GM19452 (cell line): ENCODE data around the gene DEF6.

Source experiments
- ATAC-seq: cut with Tn5 transposase; IDR thresholded peaks from one replicate; pipeline ENCODE4 v1.9.1; 2021; ENCODE audit not compliant: unreplicated experiment

The DEF6 gene

GRCh38 chr6:35342258-35343091, 44.9 kb downstream of the DEF6 start, which contains the start of gene PPARD:
Gene PPARD (plus strand): TSS chr6:35342558. CDS start chr6:35411088, 68,530 bp downstream.
- peak; percentile 97 for ATAC-seq

GRCh38 chr6:35343092-35343834, 45.6 kb downstream of the DEF6 start:
- no peak for ATAC-seq

DNA sequence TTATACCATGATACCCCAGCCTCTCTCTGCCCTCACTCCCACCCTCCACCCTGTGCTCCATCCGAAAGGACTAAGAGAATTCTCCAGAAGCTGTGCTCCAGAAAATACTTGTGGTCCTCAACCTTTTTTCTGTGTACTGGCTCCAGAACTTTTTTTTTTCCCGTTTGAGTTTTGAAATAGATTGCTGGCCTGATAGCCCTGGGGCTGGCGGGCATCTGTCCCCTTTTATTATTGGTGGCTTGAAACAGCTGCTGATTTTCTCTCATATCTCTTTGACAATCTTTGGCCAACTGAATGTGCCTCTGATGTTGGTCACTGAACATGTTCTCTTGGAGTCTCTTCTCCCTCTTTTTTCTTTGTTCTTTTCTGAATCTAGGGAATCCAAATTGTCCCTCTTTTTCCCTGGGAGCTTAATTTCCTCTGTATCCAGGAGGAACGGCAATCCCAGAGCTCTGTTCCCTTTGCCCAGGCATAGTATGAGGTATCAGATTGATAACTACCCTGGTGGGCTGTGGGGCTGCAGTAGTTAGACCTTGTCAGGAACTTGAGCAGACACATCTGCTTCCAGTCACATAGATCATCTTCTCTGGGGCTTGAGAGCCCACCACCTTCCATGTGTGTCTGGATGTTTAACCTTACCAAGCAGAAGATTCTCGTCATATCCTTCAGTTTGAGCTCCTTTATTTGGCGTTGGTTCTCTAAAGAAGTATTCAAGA, 46.4 kb downstream of the DEF6 start:
- ATAC-seq: no peak

GRCh38 chr6:35351422-35351821, 53.8 kb downstream of the DEF6 start:
- ATAC-seq: no peak

DNA sequence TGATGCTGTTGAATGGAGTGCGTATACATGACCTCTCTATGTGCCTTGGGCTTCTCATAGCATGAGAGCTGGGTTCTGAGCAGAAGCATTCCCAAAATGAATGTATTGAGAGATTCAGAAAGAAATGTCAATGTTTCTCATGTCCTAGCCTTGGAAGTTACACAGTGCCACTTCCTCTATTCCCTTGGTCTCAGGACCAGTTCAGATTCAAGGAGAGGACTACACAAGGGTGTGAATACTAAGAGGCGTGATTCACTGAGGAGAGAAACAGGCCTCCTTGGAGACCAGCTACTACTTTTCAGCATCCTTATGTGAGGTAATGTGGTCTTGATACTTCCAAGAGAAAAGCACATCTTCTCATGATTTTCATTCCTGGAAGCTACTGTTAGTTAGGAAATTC, 55.1 kb downstream of the DEF6 start:
- ATAC-seq: no peak

- no peak for ATAC-seq
Observed at GRCh38 chr6:35354361-35355135, 56.9 kb downstream of the DEF6 start.

DNA sequence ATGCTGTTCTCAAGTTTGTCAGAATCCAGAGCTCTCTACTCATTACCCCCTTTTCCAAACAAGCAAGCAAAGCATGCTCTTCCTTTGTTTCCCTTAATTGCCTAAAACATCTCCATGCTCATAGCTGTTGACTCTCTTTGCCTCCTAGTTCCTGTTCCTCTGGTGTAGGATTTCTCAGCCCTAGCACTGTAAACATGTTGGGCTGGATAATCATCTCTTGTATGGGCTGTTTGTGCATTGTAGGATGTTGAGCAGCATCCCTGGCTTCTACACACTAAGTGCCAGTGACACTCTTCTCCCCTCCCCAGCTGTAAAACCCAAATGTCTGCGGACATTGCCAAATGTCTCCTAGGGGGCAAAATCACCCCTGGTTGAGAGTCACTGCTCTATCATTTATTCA, 58.8 kb downstream of the DEF6 start:
- ATAC-seq: no peak

DNA sequence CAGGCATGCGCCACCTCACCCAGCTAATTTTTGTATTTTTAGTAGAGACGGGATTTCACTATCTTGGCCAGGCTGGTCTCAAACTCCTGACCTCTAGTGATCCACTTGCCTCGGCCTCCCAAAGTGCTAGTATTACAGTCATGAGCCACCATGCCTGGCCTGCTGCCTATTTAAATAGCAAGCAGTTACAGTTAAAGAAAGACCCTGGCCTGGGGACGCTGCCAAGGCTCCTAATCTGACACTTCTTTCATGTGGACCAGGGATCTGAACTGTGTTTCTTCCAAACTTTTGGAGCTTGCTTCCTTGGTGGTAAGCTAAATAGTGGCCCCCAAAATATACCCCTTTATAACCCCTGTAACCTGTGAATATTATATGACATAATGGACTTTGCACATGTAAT, 60.1 kb downstream of the DEF6 start:
- no peak for ATAC-seq

DNA sequence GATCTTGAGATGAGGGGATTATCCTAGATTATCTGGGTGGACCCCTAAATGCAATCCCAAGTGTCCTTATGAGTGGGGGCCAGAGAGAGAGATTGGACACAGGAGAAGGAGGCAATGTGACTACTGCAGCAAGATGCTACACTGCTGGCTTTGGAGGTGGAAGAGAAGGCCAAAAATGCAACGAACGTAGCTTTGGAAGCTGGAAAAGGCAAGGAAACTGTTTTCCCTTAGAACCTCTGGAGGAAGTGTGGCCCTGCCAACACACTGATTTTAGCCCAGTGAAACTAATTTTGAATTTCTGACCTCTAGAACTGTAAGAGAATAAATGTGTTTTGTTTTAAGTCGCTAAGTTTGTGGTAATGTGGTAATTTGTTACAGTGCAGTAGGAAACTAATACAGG, 60.5 kb downstream of the DEF6 start:
- ATAC-seq: no peak

- ATAC-seq: no peak
Observed at GRCh38 chr6:35359346-35359743, 61.7 kb downstream of the DEF6 start.

- ATAC-seq: no peak
Observed at GRCh38 chr6:35359744-35360348, 62.2 kb downstream of the DEF6 start.

GRCh38 chr6:35360349-35361138, 62.9 kb downstream of the DEF6 start:
- no peak for ATAC-seq

GRCh38 chr6:35362200-35362599, 64.6 kb downstream of the DEF6 start:
- ATAC-seq: no peak

GRCh38 chr6:35363293-35363750, 65.7 kb downstream of the DEF6 start:
- ATAC-seq: no peak

GRCh38 chr6:35365594-35366203, 68.1 kb downstream of the DEF6 start:
- ATAC-seq: no peak

- no peak for ATAC-seq
Observed at GRCh38 chr6:35366204-35366596, 68.6 kb downstream of the DEF6 start.

GRCh38 chr6:35367646-35368037, 70.0 kb downstream of the DEF6 start:
- ATAC-seq: no peak

DNA sequence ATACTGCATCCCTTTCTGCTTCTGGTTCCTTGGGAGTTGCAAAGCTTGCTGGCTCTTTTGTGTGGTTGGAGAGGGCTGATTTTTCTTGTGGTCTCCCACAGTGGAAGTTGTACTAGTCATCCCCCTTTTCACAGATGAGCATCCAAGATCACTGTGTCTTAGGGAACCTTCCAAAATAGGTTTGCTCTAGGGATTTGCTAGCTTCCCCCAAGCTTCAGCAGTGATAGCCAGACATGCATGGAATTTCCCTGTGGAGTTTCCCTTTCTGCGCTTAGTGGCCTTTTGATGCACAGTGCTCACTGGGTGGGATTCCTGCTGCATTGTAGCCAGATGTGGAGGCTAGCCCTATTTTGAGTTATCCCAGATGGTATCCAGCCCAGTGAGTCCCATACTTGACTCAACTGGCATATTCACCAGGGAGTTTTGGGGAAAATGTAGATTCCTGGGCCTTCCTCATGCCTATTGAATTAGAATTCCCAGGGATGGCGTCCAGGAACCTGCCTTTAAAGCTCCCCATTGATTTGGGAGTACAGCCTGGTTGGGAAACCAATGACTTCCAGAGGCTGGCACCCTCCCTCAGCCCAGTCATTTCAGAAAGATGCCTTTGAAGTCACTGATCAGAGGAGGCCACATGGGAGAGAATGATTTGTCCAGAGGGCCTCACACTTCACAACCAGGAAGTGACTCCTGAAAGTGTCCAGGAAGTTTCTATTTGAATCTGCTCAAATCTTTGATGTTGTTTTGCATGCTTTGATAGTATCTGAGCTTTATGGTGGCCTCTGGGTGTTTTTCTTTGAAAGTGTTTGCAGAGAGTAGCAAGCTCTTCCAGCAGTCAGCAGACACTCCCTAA, 70.6 kb downstream of the DEF6 start:
- no peak for ATAC-seq
